ENCODE data around the gene METTL27.
"Not testable (repeated sequence)": the region's sequence is repeated elsewhere in the genome, so short reads cannot be mapped to it uniquely, and the experiment has no call there.

The METTL27 gene

GRCh38 chr7:73869011-73869798 is 26.9 kb upstream of the METTL27 start:
- DNase-seq (ENCODE audit: low spot score): no peak

GRCh38 chr7:73866446-73866767 is 24.1 kb upstream of the METTL27 start:
- DNase-seq (ENCODE audit: low spot score): no peak

- DNase-seq (ENCODE audit: low spot score): no peak
Observed at GRCh38 chr7:73865738-73866445, 23.6 kb upstream of the METTL27 start.

GRCh38 chr7:73864981-73865711 is 22.8 kb upstream of the METTL27 start:
- DNase-seq (ENCODE audit: low spot score): no peak

GRCh38 chr7:73861305-73861704 is 19.0 kb upstream of the METTL27 start:
- DNase-seq (ENCODE audit: low spot score): no peak

- DNase-seq (ENCODE audit: low spot score): no peak
Observed at GRCh38 chr7:73860859-73861258, 18.5 kb upstream of the METTL27 start, which contains the start of gene TMEM270. Gene TMEM270 (plus strand): TSS chr7:73861159. CDS start chr7:73861195, 36 bp downstream.

GRCh38 chr7:73858807-73859206 is 16.5 kb upstream of the METTL27 start:
- no peak for DNase-seq (ENCODE audit: low spot score)

GRCh38 chr7:73856941-73857340 is 14.6 kb upstream of the METTL27 start:
- no peak for DNase-seq (ENCODE audit: low spot score)

- DNase-seq (ENCODE audit: low spot score): no peak
Observed at GRCh38 chr7:73852500-73852899, 10.2 kb upstream of the METTL27 start.

- DNase-seq (ENCODE audit: low spot score): no peak
Observed at GRCh38 chr7:73851410-73852338, 9.4 kb upstream of the METTL27 start.

GRCh38 chr7:73850781-73851207 is 8.5 kb upstream of the METTL27 start:
- DNase-seq (ENCODE audit: low spot score): no peak

- no peak for DNase-seq (ENCODE audit: low spot score)
Observed at GRCh38 chr7:73847941-73848723, 5.8 kb upstream of the METTL27 start.

GRCh38 chr7:73845701-73846195 is 3.4 kb upstream of the METTL27 start:
- not testable (repeated sequence) for DNase-seq (ENCODE audit: low spot score)

GRCh38 chr7:73844848-73845460 is 2.6 kb upstream of the METTL27 start:
- DNase-seq (ENCODE audit: low spot score): no peak

- no peak for DNase-seq (ENCODE audit: low spot score)
Observed at GRCh38 chr7:73844131-73844547, 1.8 kb upstream of the METTL27 start.

- DNase-seq (ENCODE audit: low spot score): no peak
Observed at GRCh38 chr7:73841689-73842066, 638 bp downstream of the METTL27 start.

- DNase-seq (ENCODE audit: low spot score): no peak
Observed at GRCh38 chr7:73840715-73841379, 1.5 kb downstream of the METTL27 start.

GRCh38 chr7:73839743-73840714 is 2.3 kb downstream of the METTL27 start:
- no peak for DNase-seq (ENCODE audit: low spot score)

Data from HuH-7.5 (cell line).